Measurements from ENCODE around the gene PRTFDC1. TPM values are rescaled to one million over a fixed set of nuclear protein-coding genes. Genes with fewer than 3 reads are reported as not detected.

Gene PRTFDC1
- total RNA-seq, 1 experiment from 2014 or later, result not detected

DNA sequence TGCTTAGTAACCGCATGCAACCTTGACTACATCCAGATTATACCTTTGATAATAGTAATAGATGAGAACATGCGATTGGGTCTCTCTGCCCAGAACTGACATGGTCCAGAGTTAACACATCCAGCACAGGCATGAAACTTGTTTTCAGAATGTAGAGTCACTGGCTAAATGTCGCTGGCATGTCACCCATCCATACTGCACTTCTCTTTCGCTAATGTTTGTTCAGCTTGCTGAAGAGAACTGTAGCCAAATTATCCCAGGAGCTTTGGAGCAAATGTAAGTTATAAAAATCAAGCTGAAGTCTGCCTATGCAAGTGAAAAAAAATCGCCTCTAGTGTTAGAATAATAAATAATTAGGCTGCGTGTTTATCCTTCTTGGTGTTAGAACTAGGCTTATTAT lies 98.2 kb downstream of the PRTFDC1 start:
- intact Hi-C loops (cut with micrococcal nuclease), result no loop called here

GRCh38 chr10:24853661-24854060 lies 98.7 kb downstream of the PRTFDC1 start:
- ATAC-seq, result no peak
- BruUV-seq (replicated peaks), result no TSS peak
- Histone ChIP-seq H4K20me1 (ENCODE audit: insufficient read depth) (no peaks in the 10 kb centered on the region), H3K4me3 (replicated peaks in 1 of 2; ENCODE audit: low read depth in 1 of 2, low read length in 2 of 2) (no peak overlapping the region), H3K36me3 (ENCODE audit: control insufficient read depth in 1 of 2, insufficient read depth in 2 of 2, low read length in 2 of 2) (no peaks in the 10 kb centered on the region), H3K9ac (ENCODE audit: low read length) (no peak overlapping the region), H3K79me2 (ENCODE audit: insufficient read depth, low read length) (no peaks in the 10 kb centered on the region), H3K9me3 (ENCODE audit: control insufficient read depth in 1 of 2, insufficient read depth in 1 of 2, low read depth in 1 of 2, low read length in 2 of 2) (no peaks in the 10 kb centered on the region), H3K4me2 (ENCODE audit: low read length) (no peak overlapping the region), H3K27me3 (ENCODE audit: insufficient read depth, low read length) (no peaks in the 10 kb centered on the region), H2AFZ (ENCODE audit: low read depth, low read length, poor library complexity, severe bottlenecking) (no peak overlapping the region), H3K27ac (ENCODE audit: low read depth, low read length) (no peak overlapping the region), H3K9me2 (ENCODE audit: insufficient read depth) (no peaks in the 10 kb centered on the region), H3K4me1 (ENCODE audit: control insufficient read depth in 1 of 2, insufficient read depth in 2 of 2, low read length in 2 of 2) (peaks cover 12 to 13% of the 10 kb centered on the region in 2 experiments; a peak in 3 of 4 replicates)
- no peak for DNase-seq (ENCODE audit: low read depth, low spot score)
- ChIA-PET CTCF (no interaction called here), POLR2A (no interaction called here), RAD21 (ENCODE audit: low non-redundant PET in 1 of 2, low total read pairs in 2 of 2, uncharacterized antibody in 2 of 2, unreplicated experiment in 2 of 2) (no interaction called here)
- intact Hi-C loops (cut with micrococcal nuclease), result no loop called here
- TF ChIP-seq ZNF274 (IDR thresholded peaks at IDR 0.05; ENCODE audit: low read depth, low read length) (no peak), EZH2 (IDR thresholded peaks at IDR 0.05) (no peak), TCF7L2 (IDR thresholded peaks at IDR 0.05; ENCODE audit: borderline replicate concordance, extremely low read depth, insufficient read depth, insufficient read length) (no peak), POLR2AphosphoS5 (IDR thresholded peaks at IDR 0.05; ENCODE audit: low read depth, low read length) (no peak), EGR1 (IDR thresholded peaks at IDR 0.05; ENCODE audit: low read depth) (no peak), SP1 (IDR thresholded peaks at IDR 0.05; ENCODE audit: low read depth) (no peak), FOSL1 (IDR thresholded peaks at IDR 0.05; ENCODE audit: low read depth) (no peak), ATF3 (IDR thresholded peaks at IDR 0.05) (no peak), ELF1 (IDR thresholded peaks at IDR 0.05; ENCODE audit: borderline replicate concordance, low read depth) (no peak), SIN3A (IDR thresholded peaks at IDR 0.05; ENCODE audit: low read depth) (no peak), ZFX (IDR thresholded peaks at IDR 0.05) (no peak)
- TF ChIP-seq, protein P1, sequence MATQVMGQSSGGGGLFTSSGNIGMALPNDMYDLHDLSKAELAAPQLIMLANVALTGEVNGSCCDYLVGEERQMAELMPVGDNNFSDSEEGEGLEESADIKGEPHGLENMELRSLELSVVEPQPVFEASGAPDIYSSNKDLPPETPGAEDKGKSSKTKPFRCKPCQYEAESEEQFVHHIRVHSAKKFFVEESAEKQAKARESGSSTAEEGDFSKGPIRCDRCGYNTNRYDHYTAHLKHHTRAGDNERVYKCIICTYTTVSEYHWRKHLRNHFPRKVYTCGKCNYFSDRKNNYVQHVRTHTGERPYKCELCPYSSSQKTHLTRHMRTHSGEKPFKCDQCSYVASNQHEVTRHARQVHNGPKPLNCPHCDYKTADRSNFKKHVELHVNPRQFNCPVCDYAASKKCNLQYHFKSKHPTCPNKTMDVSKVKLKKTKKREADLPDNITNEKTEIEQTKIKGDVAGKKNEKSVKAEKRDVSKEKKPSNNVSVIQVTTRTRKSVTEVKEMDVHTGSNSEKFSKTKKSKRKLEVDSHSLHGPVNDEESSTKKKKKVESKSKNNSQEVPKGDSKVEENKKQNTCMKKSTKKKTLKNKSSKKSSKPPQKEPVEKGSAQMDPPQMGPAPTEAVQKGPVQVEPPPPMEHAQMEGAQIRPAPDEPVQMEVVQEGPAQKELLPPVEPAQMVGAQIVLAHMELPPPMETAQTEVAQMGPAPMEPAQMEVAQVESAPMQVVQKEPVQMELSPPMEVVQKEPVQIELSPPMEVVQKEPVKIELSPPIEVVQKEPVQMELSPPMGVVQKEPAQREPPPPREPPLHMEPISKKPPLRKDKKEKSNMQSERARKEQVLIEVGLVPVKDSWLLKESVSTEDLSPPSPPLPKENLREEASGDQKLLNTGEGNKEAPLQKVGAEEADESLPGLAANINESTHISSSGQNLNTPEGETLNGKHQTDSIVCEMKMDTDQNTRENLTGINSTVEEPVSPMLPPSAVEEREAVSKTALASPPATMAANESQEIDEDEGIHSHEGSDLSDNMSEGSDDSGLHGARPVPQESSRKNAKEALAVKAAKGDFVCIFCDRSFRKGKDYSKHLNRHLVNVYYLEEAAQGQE (IDR thresholded peaks at IDR 0.05; ENCODE audit: low read depth), result no peak
- TF ChIP-seq, protein P2, sequence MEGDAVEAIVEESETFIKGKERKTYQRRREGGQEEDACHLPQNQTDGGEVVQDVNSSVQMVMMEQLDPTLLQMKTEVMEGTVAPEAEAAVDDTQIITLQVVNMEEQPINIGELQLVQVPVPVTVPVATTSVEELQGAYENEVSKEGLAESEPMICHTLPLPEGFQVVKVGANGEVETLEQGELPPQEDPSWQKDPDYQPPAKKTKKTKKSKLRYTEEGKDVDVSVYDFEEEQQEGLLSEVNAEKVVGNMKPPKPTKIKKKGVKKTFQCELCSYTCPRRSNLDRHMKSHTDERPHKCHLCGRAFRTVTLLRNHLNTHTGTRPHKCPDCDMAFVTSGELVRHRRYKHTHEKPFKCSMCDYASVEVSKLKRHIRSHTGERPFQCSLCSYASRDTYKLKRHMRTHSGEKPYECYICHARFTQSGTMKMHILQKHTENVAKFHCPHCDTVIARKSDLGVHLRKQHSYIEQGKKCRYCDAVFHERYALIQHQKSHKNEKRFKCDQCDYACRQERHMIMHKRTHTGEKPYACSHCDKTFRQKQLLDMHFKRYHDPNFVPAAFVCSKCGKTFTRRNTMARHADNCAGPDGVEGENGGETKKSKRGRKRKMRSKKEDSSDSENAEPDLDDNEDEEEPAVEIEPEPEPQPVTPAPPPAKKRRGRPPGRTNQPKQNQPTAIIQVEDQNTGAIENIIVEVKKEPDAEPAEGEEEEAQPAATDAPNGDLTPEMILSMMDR (IDR thresholded peaks at IDR 0.05 in 2 of 3, conservative IDR thresholded peaks at IDR 0.05 in 1 of 3; ENCODE audit: borderline replicate concordance in 1 of 3, insufficient read depth in 1 of 3, low read depth in 2 of 3, low read length in 2 of 3), result no peak
- TF ChIP-seq, protein P3, sequence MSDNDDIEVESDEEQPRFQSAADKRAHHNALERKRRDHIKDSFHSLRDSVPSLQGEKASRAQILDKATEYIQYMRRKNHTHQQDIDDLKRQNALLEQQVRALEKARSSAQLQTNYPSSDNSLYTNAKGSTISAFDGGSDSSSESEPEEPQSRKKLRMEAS (IDR thresholded peaks at IDR 0.05), result no peak

More for the DNA sequence above, 98.2 kb downstream of the PRTFDC1 start:
- Histone ChIP-seq H3K9ac (ENCODE audit: low read length) (no peak overlapping the region), H2AFZ (ENCODE audit: low read depth, low read length, poor library complexity, severe bottlenecking) (no peak overlapping the region), H3K36me3 (ENCODE audit: control insufficient read depth in 1 of 2, insufficient read depth in 2 of 2, low read length in 2 of 2) (no peaks in the 10 kb centered on the region), H4K20me1 (ENCODE audit: insufficient read depth) (no peaks in the 10 kb centered on the region), H3K4me2 (ENCODE audit: low read length) (no peak overlapping the region), H3K4me1 (ENCODE audit: control insufficient read depth in 1 of 2, insufficient read depth in 2 of 2, low read length in 2 of 2) (peaks cover 9 to 10% of the 10 kb centered on the region in 2 experiments; a peak in 3 of 4 replicates), H3K27me3 (ENCODE audit: insufficient read depth, low read length) (no peaks in the 10 kb centered on the region), H3K27ac (ENCODE audit: low read depth, low read length) (no peak overlapping the region), H3K4me3 (replicated peaks in 1 of 2; ENCODE audit: low read depth in 1 of 2, low read length in 2 of 2) (no peak overlapping the region), H3K79me2 (ENCODE audit: insufficient read depth, low read length) (no peaks in the 10 kb centered on the region), H3K9me2 (ENCODE audit: insufficient read depth) (no peaks in the 10 kb centered on the region), H3K9me3 (ENCODE audit: control insufficient read depth in 1 of 2, insufficient read depth in 1 of 2, low read depth in 1 of 2, low read length in 2 of 2) (no peaks in the 10 kb centered on the region)
- ChIA-PET POLR2A (interaction anchor here (0.6 kb wide), 1 partner anchor 55 kb away, joined by 4 read pairs; no protein-coding TSS in a partner anchor), CTCF (no interaction called here), RAD21 (ENCODE audit: low non-redundant PET in 1 of 2, low total read pairs in 2 of 2, uncharacterized antibody in 2 of 2, unreplicated experiment in 2 of 2) (no interaction called here)
- no TSS peak for BruUV-seq (replicated peaks)
- no peak for DNase-seq (ENCODE audit: low read depth, low spot score)
- no peak for ATAC-seq
- TF ChIP-seq ELF1 (IDR thresholded peaks at IDR 0.05; ENCODE audit: borderline replicate concordance, low read depth) (no peak), FOSL1 (IDR thresholded peaks at IDR 0.05; ENCODE audit: low read depth) (no peak)
- TF ChIP-seq, protein P3 (IDR thresholded peaks at IDR 0.05), result no peak

Measured in HCT116 (cell line).